ENCODE results near the gene PACS2.
"Not testable (repeated sequence)": the region's sequence is repeated elsewhere in the genome, so short reads cannot be mapped to it uniquely, and the experiment has no call there.

Gene PACS2

DNA sequence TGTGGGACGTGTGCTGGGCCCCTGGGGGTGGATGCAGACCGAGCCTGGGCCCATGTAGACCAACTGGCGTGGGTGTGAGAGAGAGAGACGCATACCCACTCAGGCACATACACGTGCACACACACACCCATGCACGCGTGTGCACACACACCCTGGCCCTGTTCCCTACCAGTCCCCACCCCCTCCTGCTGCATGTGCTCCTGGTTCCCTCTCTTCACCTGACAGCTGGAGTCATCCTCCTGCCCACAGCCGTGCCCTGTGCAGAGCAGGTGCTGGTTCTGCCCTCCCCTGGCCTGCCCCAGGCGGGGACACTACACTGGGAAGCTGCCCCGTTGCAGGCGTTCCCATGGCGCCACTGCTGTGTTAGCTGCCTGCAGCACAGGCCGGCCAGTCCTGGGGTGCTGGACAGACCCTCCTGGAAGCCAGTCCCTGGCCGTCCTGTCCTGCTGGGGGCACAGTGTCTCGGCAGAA is 18.5 kb downstream of the PACS2 start:
- no peak for DNase-seq

GRCh38 chr14:105333613-105334364 is 19.2 kb downstream of the PACS2 start:
- no peak for DNase-seq

DNA sequence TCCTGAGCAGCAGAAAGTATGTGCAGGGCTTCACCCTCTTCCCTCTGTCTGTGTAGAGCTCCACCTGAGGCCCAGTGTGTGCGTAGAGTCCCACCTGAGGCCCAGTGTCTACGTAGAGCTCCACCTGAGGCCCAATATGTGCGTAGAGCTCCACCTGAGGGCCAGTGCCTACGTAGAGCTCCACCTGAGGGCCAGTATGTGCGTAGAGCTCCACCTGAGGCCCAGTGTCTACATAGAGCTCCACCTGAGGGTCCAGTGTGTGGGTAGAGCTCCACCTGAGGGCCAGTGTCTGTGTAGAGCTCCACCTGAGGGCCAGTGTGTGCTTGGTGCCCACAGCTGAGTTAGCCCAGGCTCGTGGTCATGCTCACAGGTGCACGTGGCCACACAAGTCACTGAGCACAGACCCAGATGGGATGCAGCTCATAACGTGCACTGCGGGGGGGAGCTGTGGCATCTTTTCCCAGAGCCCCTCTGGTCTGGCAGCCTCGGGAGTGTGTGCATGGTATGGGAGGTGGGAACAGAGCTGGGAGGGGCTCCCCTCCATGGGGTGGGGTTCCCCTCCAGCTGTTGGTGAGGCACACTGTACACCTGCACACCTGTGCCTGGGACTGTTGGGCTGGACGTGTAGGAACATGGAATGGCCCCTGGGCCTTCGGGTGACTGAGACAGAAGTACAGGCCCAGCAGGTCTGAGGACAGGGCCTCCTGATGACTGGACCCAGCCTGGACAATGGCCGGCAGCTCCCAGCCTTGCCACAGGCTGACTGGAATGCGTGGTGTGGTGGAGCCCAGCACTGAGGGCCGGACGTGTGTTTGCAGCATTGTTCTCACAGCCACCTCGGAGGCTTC is 20.1 kb downstream of the PACS2 start:
- no peak for DNase-seq

- not testable (repeated sequence) for DNase-seq
These were observed 20.6 kb downstream of the PACS2 start for GRCh38 chr14:105335231-105335542.

DNA sequence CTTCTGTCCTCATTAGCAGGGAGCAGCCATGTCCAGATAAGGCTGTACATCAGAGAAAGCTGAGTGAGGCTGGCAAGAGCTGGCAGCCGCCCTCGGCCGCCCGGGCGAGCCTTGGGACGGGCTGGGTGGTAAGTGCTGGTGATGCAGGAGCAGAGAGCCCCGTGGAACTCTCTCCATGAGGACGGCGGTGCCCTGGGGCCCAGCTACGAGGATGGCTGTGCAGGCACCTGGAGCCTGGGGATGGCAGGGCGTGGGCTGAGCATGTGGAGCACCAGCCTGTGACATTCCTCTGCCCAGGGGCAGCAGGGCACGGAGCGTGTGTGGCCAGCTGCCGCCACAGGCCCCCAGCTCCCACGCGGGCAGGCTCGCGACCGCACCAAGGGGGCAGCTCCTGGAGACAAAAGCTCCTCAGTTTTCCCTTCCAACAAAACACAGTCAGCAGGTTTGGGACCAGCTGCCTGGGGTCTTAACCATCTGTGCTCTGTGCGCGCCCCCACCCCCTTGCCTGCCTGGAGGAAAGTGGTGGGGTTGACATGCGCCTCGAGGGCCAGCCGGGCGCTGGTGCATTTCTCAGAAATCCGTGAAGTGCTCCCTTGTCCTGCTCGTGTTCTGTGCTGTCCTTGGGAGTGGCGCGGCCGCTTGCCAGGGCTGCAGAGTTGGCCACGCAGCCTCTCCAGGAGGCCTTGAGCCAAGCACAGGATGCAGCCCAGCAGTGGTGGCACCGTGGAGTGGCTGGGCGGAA is 21.4 kb downstream of the PACS2 start:
- peak; percentile 37 for DNase-seq

DNA sequence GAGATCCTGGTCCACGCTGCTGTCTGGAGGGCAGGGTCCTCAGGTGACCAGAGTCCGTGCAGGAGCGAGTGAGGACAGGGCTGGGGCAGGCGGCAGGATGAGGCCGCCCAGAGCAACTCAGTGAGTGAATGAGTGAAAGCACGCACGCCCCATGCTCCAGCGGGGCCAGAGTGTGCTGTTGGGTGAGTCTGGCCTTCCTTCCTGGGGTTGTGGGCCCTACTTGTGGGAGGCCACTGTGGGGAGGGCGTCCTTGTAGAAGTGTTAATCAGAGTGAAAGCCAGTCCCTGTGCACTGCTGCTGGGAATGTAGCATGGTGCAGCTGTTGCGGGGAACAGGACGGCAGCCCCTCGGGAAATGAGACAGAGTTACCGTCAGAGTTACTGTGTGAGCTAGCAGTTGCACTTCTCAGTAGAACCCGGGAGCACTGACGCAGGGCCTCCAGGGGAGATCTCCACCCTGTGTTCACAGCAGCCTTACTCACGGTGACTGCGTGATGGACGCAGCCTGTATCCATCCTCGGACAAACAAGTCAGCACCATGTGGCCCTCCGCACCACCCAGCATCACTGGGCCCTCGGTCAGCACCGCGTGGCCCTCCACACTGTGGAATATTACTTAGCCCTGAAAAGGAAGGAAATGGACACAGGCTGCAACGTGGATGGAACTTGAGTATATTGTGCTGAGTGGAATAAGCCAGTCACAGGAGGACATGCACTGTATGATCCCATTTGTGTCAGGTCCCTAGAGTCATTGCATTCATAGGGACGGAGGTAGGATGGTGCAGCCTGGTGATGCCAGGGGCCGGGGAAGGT is 22.1 kb downstream of the PACS2 start:
- no peak for DNase-seq

- no peak for DNase-seq
These were observed 22.9 kb downstream of the PACS2 start for GRCh38 chr14:105337433-105337832.

GRCh38 chr14:105337966-105338741 is 23.6 kb downstream of the PACS2 start:
- DNase-seq: peak; percentile 68

GRCh38 chr14:105340821-105341733 is 26.5 kb downstream of the PACS2 start:
- DNase-seq: peak; percentile 64

DNA sequence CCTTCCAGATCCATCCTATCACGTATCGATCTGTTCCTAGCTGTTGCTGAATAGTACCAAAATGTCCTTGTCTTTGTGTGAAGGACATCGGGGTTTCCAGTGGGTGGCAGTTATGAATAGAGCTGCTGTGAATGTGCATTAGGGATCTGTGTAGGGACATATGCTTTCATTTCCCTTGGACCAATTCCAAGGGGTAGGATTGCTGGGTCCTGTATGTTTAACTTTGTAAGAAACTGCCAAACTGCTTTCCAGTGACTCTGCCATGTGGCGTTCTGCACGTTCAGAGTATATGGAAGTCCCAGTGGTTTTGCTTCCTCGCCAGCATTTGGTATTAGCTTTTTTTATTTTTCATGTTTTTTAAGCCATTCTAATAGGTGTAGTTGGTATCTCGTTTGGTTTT is 28.6 kb downstream of the PACS2 start:
- DNase-seq: no peak

- DNase-seq: no peak
These were observed 31.6 kb downstream of the PACS2 start for GRCh38 chr14:105346200-105346533.

GRCh38 chr14:105346876-105347586 is 32.5 kb downstream of the PACS2 start:
- no peak for DNase-seq

DNA sequence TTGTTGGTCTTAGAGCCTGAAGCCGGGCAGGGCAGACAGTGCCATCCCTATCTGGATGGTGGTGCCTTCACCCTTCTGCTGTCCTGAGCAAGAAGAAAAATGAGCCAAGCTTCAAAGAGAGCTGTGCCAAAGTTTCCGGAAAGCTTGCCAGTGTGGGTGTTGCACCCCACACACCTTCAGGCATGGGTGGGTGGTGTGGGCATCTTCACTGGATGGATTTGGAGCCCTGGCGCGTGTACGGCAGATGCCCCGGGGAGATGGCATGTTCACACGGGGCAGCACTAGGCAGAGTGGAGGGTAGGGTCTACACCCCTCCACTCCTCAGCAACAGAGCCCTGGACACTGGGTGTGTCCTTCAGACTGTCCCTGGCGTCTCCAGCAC is 33.0 kb downstream of the PACS2 start:
- no peak for DNase-seq

GRCh38 chr14:105348169-105348944 is 33.8 kb downstream of the PACS2 start:
- no peak for DNase-seq

DNA sequence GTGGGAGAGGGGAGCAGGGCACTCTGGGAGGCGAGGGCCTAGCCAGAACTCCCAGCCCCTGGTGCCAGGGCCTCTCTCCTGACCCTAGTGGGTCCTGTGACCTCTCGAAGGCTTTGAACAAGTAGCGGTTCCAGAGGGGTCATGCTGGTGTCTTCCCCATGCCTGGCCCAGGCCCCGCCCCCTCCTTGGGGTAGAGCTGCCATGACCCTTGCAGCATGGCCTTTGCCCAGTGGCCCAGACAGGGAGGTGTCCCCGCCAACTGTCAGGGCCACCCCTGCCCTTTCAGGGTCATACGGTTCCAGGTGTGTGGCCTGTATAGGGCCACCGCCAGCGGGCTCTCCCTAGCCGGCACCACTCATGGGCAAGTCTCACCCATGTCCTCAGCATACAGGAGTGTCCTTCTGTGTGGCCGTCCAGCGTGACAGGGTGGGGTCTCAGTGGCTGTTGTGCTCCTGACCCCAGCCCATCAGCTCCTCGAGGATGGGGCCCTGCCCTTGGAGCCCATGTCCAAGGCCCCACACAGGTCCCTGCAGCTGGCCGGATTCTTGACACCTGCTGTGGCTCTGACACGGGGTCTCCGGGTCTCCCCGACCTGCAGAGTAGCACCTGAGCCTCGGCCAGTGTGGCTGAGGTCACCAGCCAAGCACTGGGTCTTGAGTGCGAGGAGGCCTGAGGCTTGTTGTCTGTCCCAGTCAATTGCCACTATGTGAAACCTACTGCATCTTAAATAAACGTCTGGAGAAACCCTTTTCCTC is 34.6 kb downstream of the PACS2 start:
- DNase-seq: no peak

GRCh38 chr14:105349992-105350391 is 35.4 kb downstream of the PACS2 start:
- DNase-seq: no peak

- no peak for DNase-seq
These were observed 36.1 kb downstream of the PACS2 start for GRCh38 chr14:105350450-105351244.

GRCh38 chr14:105351410-105351809 is 36.9 kb downstream of the PACS2 start:
- no peak for DNase-seq
